ENCODE measurements around the gene KMT5B. TPM values are rescaled to one million over a fixed set of nuclear protein-coding genes. Genes with fewer than 3 reads are reported as not detected.

Gene KMT5B
- total and polyA plus RNA-seq, 2 of the 13 experiments (the other 11 are each of a cell fraction or from before 2014, with no cell fraction given), result 17.6 to 23.7 TPM

DNA sequence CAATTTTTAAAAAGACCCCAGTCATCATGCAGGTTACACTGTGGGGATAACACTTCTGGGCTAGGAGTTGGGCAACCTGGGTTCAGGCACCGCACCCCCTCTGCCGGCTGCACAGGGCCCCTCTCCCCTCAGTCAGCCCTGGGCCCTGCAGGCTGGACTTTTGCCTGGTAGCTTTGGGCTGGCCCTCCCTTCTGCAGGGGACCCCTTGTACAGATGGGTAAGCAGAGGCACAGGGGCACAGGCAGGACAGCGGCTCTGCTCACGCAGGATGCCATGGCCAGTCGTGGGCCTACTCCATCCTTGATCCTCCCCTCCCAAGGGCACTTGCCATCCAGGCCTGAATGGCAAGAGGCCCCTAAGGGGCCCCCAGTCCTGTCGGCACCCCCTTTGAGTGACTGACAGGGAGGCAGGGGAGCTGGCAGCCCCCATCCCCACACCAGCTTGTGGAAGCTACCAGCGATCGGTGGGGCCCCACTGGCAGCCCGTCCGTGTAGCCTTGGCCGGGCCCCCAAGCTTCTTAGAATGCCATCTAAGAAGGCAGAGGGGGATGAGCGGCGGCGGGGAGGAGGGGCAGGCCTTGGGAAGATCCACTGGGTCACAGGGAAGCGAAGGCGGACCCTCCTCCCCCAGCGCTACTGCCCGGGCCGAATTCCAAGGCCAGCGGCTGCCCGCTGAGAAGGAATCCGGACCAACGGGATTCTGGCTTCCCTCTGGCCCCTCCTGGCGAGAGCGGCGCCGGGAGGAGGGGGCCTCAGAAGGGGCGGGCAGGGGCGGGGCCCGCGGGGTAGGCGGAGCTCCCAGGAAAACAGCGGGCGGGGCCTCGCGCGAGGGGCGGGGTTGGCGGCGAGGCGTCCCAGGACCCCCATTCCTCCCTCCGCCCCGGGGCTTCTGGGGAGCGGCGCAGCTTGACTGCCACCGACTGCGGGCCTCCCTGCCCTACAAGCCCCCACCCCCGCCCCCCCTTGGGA lies 85.1 kb downstream of the KMT5B start (continued):
- TF ChIP-seq NR2F1 (CRISPR knock-in tag; IDR thresholded peaks at IDR 0.05) (0 out of 4 replicates have a peak, but pooled peaks of 1 of the 2 experiments have one; percentile 28), PATZ1 (CRISPR knock-in tag; IDR thresholded peaks at IDR 0.05) (peak; percentile 91; the same call in 1 of the 2 replicates), ZSCAN29 (CRISPR knock-in tag; conservative IDR thresholded peaks at IDR 0.05) (no peak), TEAD3 (CRISPR knock-in tag; optimal IDR thresholded peaks at IDR 0.05; ENCODE audit: borderline replicate concordance) (peak; percentile 87), PRPF4 (IDR thresholded peaks at IDR 0.05; ENCODE audit: low read depth, low read length, poor library complexity, severe bottlenecking) (peak; percentile 72), TCF7 (IDR thresholded peaks at IDR 0.05; ENCODE audit: low read depth) (peak; percentile 25; the same call in 1 of the 2 replicates), ZNF776 (CRISPR knock-in tag; IDR thresholded peaks at IDR 0.05) (peak; percentile 29; the same call in 1 of the 2 replicates), ZNF33A (CRISPR knock-in tag; IDR thresholded peaks at IDR 0.05; ENCODE audit: borderline replicate concordance) (0 out of 2 replicates have a peak, but pooled peaks have one; percentile 36), ARNT2 (CRISPR knock-in tag; IDR thresholded peaks at IDR 0.05; ENCODE audit: low read depth) (peak; percentile 21; the same call in 1 of the 2 replicates), ARID5B (CRISPR knock-in tag; IDR thresholded peaks at IDR 0.05) (peak; percentile 81), FOXA3 (CRISPR knock-in tag; IDR thresholded peaks at IDR 0.05) (0 out of 2 replicates have a peak, but pooled peaks have one; percentile 21), ZNF598 (CRISPR knock-in tag; IDR thresholded peaks at IDR 0.05; ENCODE audit: borderline replicate concordance) (no peak), ZSCAN21 (CRISPR knock-in tag; IDR thresholded peaks at IDR 0.05; ENCODE audit: borderline replicate concordance) (0 out of 2 replicates have a peak, but pooled peaks have one; percentile 4), NFKBIZ (CRISPR knock-in tag; IDR thresholded peaks at IDR 0.05) (no peak), HOXA9 (CRISPR knock-in tag; IDR thresholded peaks at IDR 0.05; ENCODE audit: borderline replicate concordance) (no peak), ZKSCAN8 (CRISPR knock-in tag; IDR thresholded peaks at IDR 0.05; ENCODE audit: borderline replicate concordance) (peak; percentile 11; the same call in 1 of the 2 replicates)

Data from HepG2 (cell line).